GM10248 (cell line): ENCODE results near the gene U2AF1L4.

Experiments used
- CTCF ChIA-PET: fragments of 300-600 bp; sonication (Branson Sonifier 250); formaldehyde crosslinking; extraction: SDS; loops from one replicate; lab custom pipeline; 2021; ENCODE audit warnings: antibody characterized with exemption; lab: Yijun Ruan, JAX
- POLR2A ChIA-PET: fragments of 350-650 bp; sonication (Branson Sonifier 250); formaldehyde crosslinking; extraction: SDS; loops from one replicate; lab custom pipeline; 2020; ENCODE audit warnings: antibody characterized with exemption; lab: Yijun Ruan, JAX
- DNase-seq: peaks from one replicate; pipeline ENCODE4 v3.0.0; 2012; ENCODE audit errors: extremely low spot score
- CTCF ChIP-seq: IDR thresholded peaks from 2 replicates; pipeline ENCODE4 v1.5.1; 2012; ENCODE audit warnings: mild to moderate bottlenecking, low read depth; ENCODE audit errors: extremely low read depth, missing control alignments, control extremely low read depth

U2AF1L4 gene

GRCh38 chr19:35748106-35749020, 3.1 kb upstream of the U2AF1L4 start, which contains the start of gene LIN37:
TSS of gene LIN37 (plus strand) at chr19:35748576. CDS start at chr19:35748725, 149 bp downstream.
- TF ChIP-seq CTCF = no peak
- ChIA-PET POLR2A (interaction anchor here (0.6 to 1.3 kb wide), 15 partner anchors 8 to 1339 kb away, joined by 3 to 13 read pairs (median 3); partner anchors contain the start of genes COX6B1, HSPB6 and KMT2B), CTCF (interaction anchor here (0.7 to 2.6 kb wide), 14 partner anchors 11 to 380 kb away, joined by 3 to 6 read pairs (median 4); partner anchors contain the start of gene ARHGAP33)
- peak; percentile 93 for DNase-seq

GRCh38 chr19:35746531-35746930, 1.3 kb upstream of the U2AF1L4 start:
- DNase-seq = no peak
- POLR2A ChIA-PET = interaction anchor here (0.7 kb wide), 1 partner anchor 605 kb away, joined by 3 read pairs; no protein-coding TSS in a partner anchor
- CTCF ChIA-PET = interaction anchor here (2.6 kb wide), 1 partner anchor 28 kb away, joined by 6 read pairs; the partner anchor contains the start of gene ARHGAP33
- TF ChIP-seq CTCF = no peak

- ChIA-PET POLR2A (interaction anchor here (0.6 kb wide), 1 partner anchor 541 kb away, joined by 5 read pairs; no protein-coding TSS in a partner anchor), CTCF (interaction anchor here (0.8 to 2.6 kb wide), 5 partner anchors 9 to 185 kb away, joined by 3 to 8 read pairs (median 4); partner anchors contain the start of gene ARHGAP33)
- no peak for DNase-seq
- TF ChIP-seq CTCF = no peak
These were observed 857 bp upstream of the U2AF1L4 start for GRCh38 chr19:35746087-35746462.

DNA sequence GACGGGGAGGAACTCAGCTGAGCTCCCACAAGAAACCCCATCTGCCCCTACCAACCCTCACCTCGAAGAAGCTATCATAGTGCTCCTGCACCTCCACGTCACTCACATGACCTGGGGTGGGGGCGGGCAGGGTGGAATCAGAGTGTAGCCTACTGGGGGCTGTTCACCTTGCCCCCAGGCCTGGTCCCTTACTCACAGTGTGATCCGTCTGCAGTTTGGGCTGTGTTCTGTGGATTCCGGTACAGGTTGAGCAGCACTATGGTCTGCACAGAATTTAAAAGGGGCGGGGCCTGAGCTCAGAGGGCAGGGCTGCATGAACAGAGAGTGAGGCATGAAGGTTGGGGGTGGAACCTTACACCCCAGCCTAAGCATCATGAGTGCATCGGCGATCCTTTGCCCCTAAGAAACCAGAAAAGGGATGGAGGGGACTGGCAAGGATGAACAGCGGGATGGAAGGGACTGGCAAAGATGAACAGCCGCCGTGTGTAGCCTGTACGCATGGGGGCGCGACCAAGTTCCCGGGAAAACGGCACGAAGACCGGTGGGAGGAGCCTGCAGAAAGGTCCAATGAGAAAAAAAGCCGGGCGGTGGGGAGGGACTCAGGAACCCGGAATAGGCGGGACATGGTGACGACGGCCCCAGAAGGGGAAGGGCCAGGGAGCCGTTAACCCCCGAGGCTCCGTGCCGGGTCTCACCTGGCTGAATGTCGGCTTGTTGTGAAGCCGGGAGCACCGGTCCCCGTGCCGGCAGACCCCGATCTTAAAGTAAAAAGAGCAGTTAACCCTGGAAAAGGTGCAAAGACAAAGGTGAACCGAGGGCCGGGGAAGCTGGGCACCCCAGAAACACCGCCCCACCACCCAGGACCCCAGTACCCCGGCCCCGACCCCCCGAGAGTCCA, 539 bp downstream of the U2AF1L4 start:
- TF ChIP-seq CTCF = peak; percentile 18

DNA sequence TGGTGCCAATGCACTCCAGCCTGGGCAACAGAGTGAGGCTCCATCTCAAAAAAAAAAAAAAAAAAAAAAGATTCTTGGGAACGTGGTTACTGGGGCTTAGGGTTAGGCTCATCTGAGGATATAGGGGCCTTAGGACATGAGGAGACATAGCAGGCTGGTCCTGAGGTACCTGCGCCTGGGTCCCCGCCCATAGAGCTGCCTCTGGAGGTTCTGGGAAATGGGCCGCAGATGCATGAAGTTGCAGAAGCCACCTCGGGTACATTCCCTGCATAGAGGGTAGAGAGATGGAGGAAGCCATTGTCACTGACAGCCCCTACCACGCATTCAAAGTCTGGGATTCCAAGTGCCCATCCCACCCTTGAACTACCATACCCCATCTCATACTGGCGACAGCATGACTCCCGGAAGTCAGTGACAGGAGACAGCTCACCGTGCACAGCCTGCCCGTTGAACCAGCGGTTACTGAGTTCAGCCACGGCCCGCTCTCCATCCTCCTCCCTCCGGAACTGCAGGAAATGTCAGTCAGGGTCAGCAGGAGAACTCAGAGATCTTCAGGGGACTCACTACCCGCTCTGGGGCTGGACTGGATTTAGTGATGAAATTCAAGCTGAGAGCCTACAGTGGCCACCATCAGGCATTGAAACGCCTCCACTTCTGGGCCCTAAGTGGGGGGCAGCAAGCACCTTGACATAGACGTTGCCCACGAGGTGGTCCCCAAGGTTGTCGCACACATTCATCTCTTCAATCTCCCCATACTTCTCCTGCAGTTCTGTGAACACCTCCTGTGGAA, 1.4 kb downstream of the U2AF1L4 start:
- no peak for TF ChIP-seq CTCF
- DNase-seq = no peak
- ChIA-PET CTCF (interaction anchor here (1.0 to 2.1 kb wide), 7 partner anchors 12 to 188 kb away, joined by 3 to 8 read pairs (median 4); no protein-coding TSS in a partner anchor), POLR2A (interaction anchor here (0.6 to 1.0 kb wide), 4 partner anchors 21 to 48 kb away, joined by 3 to 15 read pairs (median 8); no protein-coding TSS in a partner anchor)

More for the DNA sequence above, 539 bp downstream of the U2AF1L4 start:
- ChIA-PET POLR2A (interaction anchor here (0.6 to 1.0 kb wide), 4 partner anchors 14 to 620 kb away, joined by 3 to 15 read pairs (median 4); no protein-coding TSS in a partner anchor), CTCF (interaction anchor here (1.0 to 2.1 kb wide), 10 partner anchors 7 to 187 kb away, joined by 3 to 8 read pairs (median 4); no protein-coding TSS in a partner anchor)
- peak; percentile 83 for DNase-seq
